Effector memory CD8-positive, alpha-beta T cell (primary cell): ENCODE data around the gene SELENOM.

ENCODE experiments used
- ATAC-seq: fragments of 150-1000 bp; cut with Tn5 transposase; replicated peaks from 2 replicates; pipeline ENCODE4 v1.10.0; 2021; ENCODE audit warnings: mild to moderate bottlenecking, moderate library complexity
- DNase-seq, 3 experiments: peaks; one replicate each; pipeline ENCODE4 v3.0.0; 2021
- H3K27ac Mint-ChIP-seq, 2 donors: one replicate each; pipeline ENCODE4 v1.8.0; 2022; ENCODE audit warnings: mild to moderate bottlenecking in 2 of 2, mixed read lengths in 2 of 2, moderate library complexity in 2 of 2
- H3K27me3 Mint-ChIP-seq, 2 donors: one replicate each; pipeline ENCODE4 v1.8.0; 2022; ENCODE audit warnings: mixed read lengths in 2 of 2
- H3K36me3 Mint-ChIP-seq: one replicate; pipeline ENCODE4 v1.8.0; 2022; ENCODE audit warnings: mild to moderate bottlenecking, moderate library complexity, mixed read lengths; ENCODE audit not compliant: insufficient read depth
- H3K4me1 Mint-ChIP-seq, 2 donors: one replicate each; pipeline ENCODE4 v1.8.0; 2022; ENCODE audit warnings: low read depth in 2 of 2, mixed read lengths in 2 of 2
- H3K4me3 Mint-ChIP-seq, 2 donors: one replicate each; pipeline ENCODE4 v1.8.0; 2022; ENCODE audit warnings: mild to moderate bottlenecking in 2 of 2, mixed read lengths in 2 of 2, moderate library complexity in 2 of 2
- H3K9me3 Mint-ChIP-seq, 2 donors: one replicate each; pipeline ENCODE4 v1.8.0; 2022; ENCODE audit warnings: mixed read lengths in 2 of 2

SELENOM gene

GRCh38 chr22:31126128-31126868, 18.9 kb upstream of the SELENOM start:
- DNase-seq (no peak), ATAC-seq (no peak)
- Mint-ChIP-seq H3K4me3 (no peak overlapping the region), H3K27me3 (peaks cover 0 to 14% of the 10 kb centered on the region in 2 donors), H3K27ac (no peak overlapping the region), H3K36me3 (no peaks in the 10 kb centered on the region), H3K4me1 (peaks cover 0 to 3% of the 10 kb centered on the region in 2 donors), H3K9me3 (no peaks in the 10 kb centered on the region)

- DNase-seq (no peak), ATAC-seq (no peak)
- Mint-ChIP-seq H3K36me3 (no peaks in the 10 kb centered on the region), H3K27me3 (peaks cover 0 to 14% of the 10 kb centered on the region in 2 donors), H3K27ac (no peak overlapping the region), H3K4me1 (peaks cover 0 to 3% of the 10 kb centered on the region in 2 donors), H3K9me3 (no peaks in the 10 kb centered on the region), H3K4me3 (no peak overlapping the region)
These were observed 18.3 kb upstream of the SELENOM start for GRCh38 chr22:31125521-31126117.

GRCh38 chr22:31124811-31125465, 17.6 kb upstream of the SELENOM start:
- peaks cover 0 to 3% of the 10 kb centered on the region in 2 donors for H3K4me1 Mint-ChIP-seq
- H3K9me3 Mint-ChIP-seq: no peaks in the 10 kb centered on the region
- no peak for DNase-seq
- ATAC-seq: no peak
- no peak overlapping the region for H3K4me3 Mint-ChIP-seq
- H3K36me3 Mint-ChIP-seq: no peaks in the 10 kb centered on the region
- H3K27me3 Mint-ChIP-seq: peaks cover 0 to 14% of the 10 kb centered on the region in 2 donors
- no peak overlapping the region for H3K27ac Mint-ChIP-seq

DNA sequence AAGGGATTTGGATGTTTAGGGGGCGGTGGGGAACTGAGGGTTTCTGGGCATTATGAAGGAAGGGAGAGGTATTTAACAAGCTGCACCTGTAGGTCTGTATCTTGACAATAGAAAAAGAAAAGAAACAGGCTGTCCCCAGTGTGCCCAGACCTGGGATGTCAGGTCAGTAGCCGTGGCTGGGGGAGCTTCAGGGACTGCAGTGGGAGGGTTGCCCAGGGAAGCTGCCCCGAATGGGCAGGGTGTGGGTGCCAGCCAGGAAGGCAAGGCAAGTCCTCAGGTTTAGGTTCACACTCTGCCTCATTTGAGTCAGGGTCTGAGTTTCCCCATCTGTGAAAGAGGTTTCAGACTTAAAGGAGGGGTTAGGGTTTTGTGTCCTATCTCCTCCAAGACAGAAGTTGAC, 16.9 kb upstream of the SELENOM start:
- ATAC-seq (no peak), DNase-seq (no peak)
- Mint-ChIP-seq H3K36me3 (no peaks in the 10 kb centered on the region), H3K4me1 (peaks cover 0 to 3% of the 10 kb centered on the region in 2 donors), H3K4me3 (no peak overlapping the region), H3K9me3 (no peaks in the 10 kb centered on the region), H3K27ac (no peak overlapping the region), H3K27me3 (peaks cover 0 to 14% of the 10 kb centered on the region in 2 donors)

GRCh38 chr22:31123292-31123602, 15.9 kb upstream of the SELENOM start:
- no peak overlapping the region for H3K27ac Mint-ChIP-seq
- DNase-seq: no peak

GRCh38 chr22:31122532-31123291, 15.3 kb upstream of the SELENOM start, which contains the start of gene INPP5J:
INPP5J (plus strand) TSS chr22:31122966; CDS start chr22:31123015, 49 bp downstream.
- Mint-ChIP-seq H3K27ac (peak within 1 kb of the TSS in 1 of 2 donors; percentile 66), H3K9me3 (no peaks in the 10 kb centered on the region)
- ATAC-seq: no peak

More at GRCh38 chr22:31123292-31123602, 15.9 kb upstream of the SELENOM start:
- no peak for ATAC-seq
- Mint-ChIP-seq H3K27me3 (peaks cover 0 to 14% of the 10 kb centered on the region in 2 donors), H3K9me3 (no peaks in the 10 kb centered on the region), H3K4me3 (no peak overlapping the region), H3K4me1 (peaks cover 0 to 3% of the 10 kb centered on the region in 2 donors), H3K36me3 (no peaks in the 10 kb centered on the region)

GRCh38 chr22:31122196-31122531, 14.8 kb upstream of the SELENOM start:
- DNase-seq: no peak
- no peak overlapping the region for H3K4me3 Mint-ChIP-seq
- peaks cover 0 to 3% of the 10 kb centered on the region in 2 donors for H3K27me3 Mint-ChIP-seq
- ATAC-seq: no peak
- no peaks in the 10 kb centered on the region for H3K9me3 Mint-ChIP-seq
- no peaks in the 10 kb centered on the region for H3K36me3 Mint-ChIP-seq
- H3K27ac Mint-ChIP-seq: peak overlapping the region in 1 of 2 donors; percentile 66
- H3K4me1 Mint-ChIP-seq: peaks cover 0 to under 1% of the 10 kb centered on the region in 2 donors

More at GRCh38 chr22:31122532-31123291, 15.3 kb upstream of the SELENOM start, which contains the start of gene INPP5J:
- Mint-ChIP-seq H3K36me3 (no peaks in the 10 kb centered on the region), H3K4me3 (no peak within 1 kb of the TSS), H3K4me1 (peaks cover 0 to 3% of the 10 kb centered on the region in 2 donors), H3K27me3 (peaks cover 0 to 8% of the 10 kb centered on the region in 2 donors)
- no peak for DNase-seq

GRCh38 chr22:31121403-31121802, 14.0 kb upstream of the SELENOM start:
- ATAC-seq (no peak), DNase-seq (no peak)
- Mint-ChIP-seq H3K27ac (peak overlapping the region in 1 of 2 donors; percentile 4), H3K4me3 (no peak overlapping the region), H3K36me3 (no peaks in the 10 kb centered on the region), H3K27me3 (no peaks in the 10 kb centered on the region), H3K9me3 (no peaks in the 10 kb centered on the region), H3K4me1 (no peaks in the 10 kb centered on the region)

DNA sequence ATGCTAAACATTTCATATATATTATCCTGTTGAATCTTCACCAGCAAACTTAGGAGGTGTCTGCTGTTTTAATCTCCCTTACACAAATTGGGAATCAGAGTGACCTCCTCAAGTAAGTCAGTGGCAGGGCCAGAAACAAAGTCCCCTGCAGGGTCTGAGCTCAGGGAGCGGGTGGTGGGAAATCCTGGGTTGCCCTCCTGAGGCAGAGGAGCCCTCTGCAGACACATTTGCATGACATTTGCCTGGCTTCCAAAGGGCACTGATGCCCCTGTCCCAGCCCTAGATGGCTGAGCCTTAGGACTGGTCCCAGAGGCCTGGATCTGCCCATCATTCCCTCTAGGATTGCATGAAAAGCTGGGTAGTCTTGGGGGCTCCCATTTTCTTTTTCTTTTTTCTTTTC, 13.3 kb upstream of the SELENOM start:
- no peaks in the 10 kb centered on the region for H3K36me3 Mint-ChIP-seq
- no peak overlapping the region for H3K4me3 Mint-ChIP-seq
- DNase-seq: no peak
- no peak overlapping the region for H3K27ac Mint-ChIP-seq
- ATAC-seq: no peak
- H3K9me3 Mint-ChIP-seq: no peaks in the 10 kb centered on the region
- H3K27me3 Mint-ChIP-seq: no peaks in the 10 kb centered on the region
- H3K4me1 Mint-ChIP-seq: no peaks in the 10 kb centered on the region

DNA sequence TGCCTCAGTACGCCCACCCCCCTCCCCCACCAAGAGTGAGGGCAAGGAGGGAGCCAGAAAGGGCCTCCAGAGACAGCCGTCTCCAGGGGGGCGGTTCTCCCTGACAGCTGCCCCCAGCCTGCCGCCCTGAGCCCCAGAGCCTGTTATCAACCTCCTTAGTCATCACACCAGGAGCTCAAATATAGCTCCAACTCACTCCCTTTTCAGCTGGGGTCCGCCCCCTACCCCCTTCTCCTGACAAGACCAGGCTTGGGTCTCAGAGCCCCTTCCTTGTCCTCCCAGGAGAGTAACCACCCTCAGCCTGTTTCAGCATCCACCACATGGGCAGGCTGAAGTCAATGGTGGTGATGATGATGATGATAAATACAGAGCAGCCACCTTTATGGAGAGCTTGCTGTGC, 12.9 kb upstream of the SELENOM start:
- H3K27me3 Mint-ChIP-seq: no peaks in the 10 kb centered on the region
- no peak for DNase-seq
- H3K27ac Mint-ChIP-seq: peak overlapping the region in 1 of 2 donors; percentile 36
- H3K36me3 Mint-ChIP-seq: no peaks in the 10 kb centered on the region
- no peaks in the 10 kb centered on the region for H3K4me1 Mint-ChIP-seq
- no peak overlapping the region for H3K4me3 Mint-ChIP-seq
- H3K9me3 Mint-ChIP-seq: no peaks in the 10 kb centered on the region
- no peak for ATAC-seq

- no peaks in the 10 kb centered on the region for H3K36me3 Mint-ChIP-seq
- DNase-seq (no peak), ATAC-seq (no peak)
- no peaks in the 10 kb centered on the region for H3K4me1 Mint-ChIP-seq
- H3K4me3 Mint-ChIP-seq: no peak overlapping the region
- no peak overlapping the region for H3K27ac Mint-ChIP-seq
- H3K27me3 Mint-ChIP-seq: no peaks in the 10 kb centered on the region
- H3K9me3 Mint-ChIP-seq: no peaks in the 10 kb centered on the region
These were observed 11.8 kb upstream of the SELENOM start for GRCh38 chr22:31119026-31119717.

DNA sequence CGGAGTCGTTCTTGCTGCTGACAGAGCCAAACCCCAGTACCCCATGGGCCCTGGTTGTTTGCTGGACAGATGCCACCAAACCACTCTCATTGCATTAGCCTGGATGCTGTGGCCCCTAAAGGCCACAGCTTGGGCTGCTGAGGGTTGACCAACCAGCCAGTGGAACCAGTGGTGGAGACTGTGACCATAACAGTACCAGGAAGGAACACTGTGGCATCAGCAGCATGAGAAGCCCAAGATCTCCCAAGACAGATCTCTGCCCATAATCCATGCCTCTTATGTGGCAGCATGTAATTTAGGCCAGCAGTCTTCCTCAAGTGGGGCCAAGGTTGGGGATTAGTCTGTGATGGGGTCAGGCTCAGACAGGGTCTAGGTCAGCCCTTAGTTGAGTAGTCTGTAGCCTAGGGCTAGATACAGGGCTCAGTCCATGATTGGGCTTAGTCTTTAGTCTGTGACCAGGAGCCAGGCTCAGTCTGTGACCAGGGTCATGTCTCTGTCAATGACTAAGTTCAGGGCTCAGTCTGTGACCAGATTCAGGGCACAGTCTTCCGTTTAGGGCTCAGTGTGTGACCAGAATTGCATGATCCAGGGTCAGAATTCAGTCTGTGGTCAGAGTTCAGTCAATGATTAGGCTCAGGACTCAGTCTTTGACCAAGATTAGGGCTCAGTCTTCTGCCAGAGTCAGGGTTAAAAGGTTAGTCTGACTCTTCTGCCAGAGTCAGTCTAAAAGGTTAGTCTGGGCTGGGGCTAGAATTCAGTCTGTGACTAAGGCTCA, 10.9 kb upstream of the SELENOM start:
- no peak for ATAC-seq
- DNase-seq: no peak
- H3K27me3 Mint-ChIP-seq: no peaks in the 10 kb centered on the region
- H3K9me3 Mint-ChIP-seq: no peaks in the 10 kb centered on the region
- no peaks in the 10 kb centered on the region for H3K4me1 Mint-ChIP-seq
- H3K27ac Mint-ChIP-seq: no peak overlapping the region
- no peak overlapping the region for H3K4me3 Mint-ChIP-seq
- no peaks in the 10 kb centered on the region for H3K36me3 Mint-ChIP-seq
